Memory B cell (primary cell): ENCODE results near the gene LDLRAD4.
A peak's percentile ranks its signal among the peaks of the same experiment; 100 is the strongest.
"Not testable (repeated sequence)": the region's sequence is repeated elsewhere in the genome, so short reads cannot be mapped to it uniquely, and the experiment has no call there.

Experiments
- ATAC-seq: fragments of 150-1000 bp; cut with Tn5 transposase; 2 replicates; pipeline ENCODE4 v1.10.0; 2021; ENCODE audit warnings: low read depth, mild to moderate bottlenecking, moderate library complexity
- DNase-seq, 2 donors: peaks; one replicate each; pipeline ENCODE4 v3.0.0; 2022; ENCODE audit warnings: low spot score in 2 of 2
- H3K27ac Mint-ChIP-seq: one replicate; pipeline ENCODE4 v1.8.0; 2022; ENCODE audit warnings: mild to moderate bottlenecking, moderate library complexity, mixed read lengths
- H3K27me3 Mint-ChIP-seq: one replicate; pipeline ENCODE4 v1.8.0; 2022; ENCODE audit warnings: mixed read lengths
- H3K36me3 Mint-ChIP-seq: one replicate; pipeline ENCODE4 v1.8.0; 2022; ENCODE audit warnings: mild to moderate bottlenecking, mixed read lengths
- H3K4me1 Mint-ChIP-seq: one replicate; pipeline ENCODE4 v1.8.0; 2022; ENCODE audit warnings: mixed read lengths
- H3K4me3 Mint-ChIP-seq: one replicate; pipeline ENCODE4 v1.8.0; 2022; ENCODE audit warnings: mild to moderate bottlenecking, moderate library complexity, mixed read lengths
- H3K9me3 Mint-ChIP-seq: one replicate; pipeline ENCODE4 v1.8.0; 2022; ENCODE audit warnings: mixed read lengths

The LDLRAD4 gene

GRCh38 chr18:13603304-13604019, 384.9 kb downstream of the LDLRAD4 start:
- no peak for ATAC-seq
- peaks cover 11% of the 10 kb centered on the region for H3K4me1 Mint-ChIP-seq

GRCh38 chr18:13604786-13605185, 386.2 kb downstream of the LDLRAD4 start:
- Mint-ChIP-seq H3K4me3 (no peak overlapping the region), H3K9me3 (no peaks in the 10 kb centered on the region), H3K27ac (no peak overlapping the region), H3K4me1 (peaks cover 19% of the 10 kb centered on the region), H3K36me3 (no peaks in the 10 kb centered on the region), H3K27me3 (no peaks in the 10 kb centered on the region)
- DNase-seq, result no peak
- ATAC-seq, result no peak

More at GRCh38 chr18:13603304-13604019, 384.9 kb downstream of the LDLRAD4 start:
- Mint-ChIP-seq H3K27me3 (no peaks in the 10 kb centered on the region), H3K9me3 (peaks cover 2% of the 10 kb centered on the region), H3K4me3 (no peak overlapping the region), H3K27ac (no peak overlapping the region), H3K36me3 (peaks cover 3% of the 10 kb centered on the region)
- DNase-seq, result no peak

GRCh38 chr18:13605477-13605876, 386.9 kb downstream of the LDLRAD4 start:
- H3K36me3 Mint-ChIP-seq, result no peaks in the 10 kb centered on the region
- H3K27me3 Mint-ChIP-seq, result no peaks in the 10 kb centered on the region
- ATAC-seq (no peak), DNase-seq (no peak)
- no peak overlapping the region for H3K27ac Mint-ChIP-seq
- H3K4me3 Mint-ChIP-seq, result no peak overlapping the region
- peaks cover 19% of the 10 kb centered on the region for H3K4me1 Mint-ChIP-seq
- H3K9me3 Mint-ChIP-seq, result no peaks in the 10 kb centered on the region

DNA sequence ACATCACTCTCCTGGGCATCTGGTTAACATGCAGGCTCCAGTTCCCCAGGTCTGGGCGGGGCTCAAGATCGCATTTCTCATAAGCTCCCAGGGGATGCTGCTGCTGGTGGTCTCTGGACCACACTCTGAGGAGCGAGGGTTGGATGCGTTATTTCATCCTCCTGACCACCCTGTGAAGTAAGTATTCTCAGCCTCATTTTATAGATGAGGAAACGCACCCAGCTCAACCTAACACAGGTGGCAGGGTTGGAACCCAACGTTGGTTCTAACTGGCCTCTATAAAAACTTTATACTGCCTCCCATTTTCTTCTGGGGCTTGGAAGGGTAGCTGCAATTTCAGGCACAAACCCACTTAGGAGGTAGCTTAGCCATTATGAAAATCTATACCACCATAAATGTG, 387.3 kb downstream of the LDLRAD4 start:
- peaks cover 19% of the 10 kb centered on the region for H3K4me1 Mint-ChIP-seq
- H3K27ac Mint-ChIP-seq, result no peak overlapping the region

DNA sequence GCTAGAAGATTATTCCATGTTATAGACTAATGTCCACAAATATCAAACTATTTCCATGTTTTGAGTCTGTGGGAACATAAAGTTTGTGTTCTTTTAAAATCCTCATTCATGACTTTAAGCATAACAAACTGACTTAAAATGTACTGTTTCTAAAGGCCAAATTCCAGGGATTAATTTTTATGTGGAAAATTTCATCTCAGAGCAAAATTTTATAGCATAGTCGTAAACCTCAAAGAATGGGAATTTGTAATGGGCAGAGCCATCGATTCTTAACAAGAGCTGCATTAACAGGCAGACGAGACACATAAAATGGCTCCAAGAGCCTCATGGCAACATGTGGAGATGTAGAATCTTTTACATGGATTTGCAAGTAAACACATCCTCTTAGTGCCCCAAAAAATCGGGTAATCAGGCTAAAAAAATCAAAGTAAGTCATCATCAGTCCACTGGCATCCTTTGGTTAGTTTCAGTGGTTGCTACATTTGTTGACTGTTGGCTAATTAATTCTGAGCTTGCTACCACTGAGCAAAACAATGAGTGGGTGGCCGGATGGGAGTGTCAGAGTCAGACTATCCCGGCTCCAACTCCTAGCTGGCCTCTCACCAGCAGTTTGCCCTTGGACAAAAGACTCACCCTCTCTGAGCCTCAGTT, 388.2 kb downstream of the LDLRAD4 start:
- peaks cover 22% of the 10 kb centered on the region for H3K4me1 Mint-ChIP-seq
- no peak for ATAC-seq

More for the DNA sequence above, 387.3 kb downstream of the LDLRAD4 start:
- no peak for ATAC-seq
- Mint-ChIP-seq H3K4me3 (no peak overlapping the region), H3K9me3 (no peaks in the 10 kb centered on the region), H3K27me3 (no peaks in the 10 kb centered on the region), H3K36me3 (no peaks in the 10 kb centered on the region)
- DNase-seq, result no peak

DNA sequence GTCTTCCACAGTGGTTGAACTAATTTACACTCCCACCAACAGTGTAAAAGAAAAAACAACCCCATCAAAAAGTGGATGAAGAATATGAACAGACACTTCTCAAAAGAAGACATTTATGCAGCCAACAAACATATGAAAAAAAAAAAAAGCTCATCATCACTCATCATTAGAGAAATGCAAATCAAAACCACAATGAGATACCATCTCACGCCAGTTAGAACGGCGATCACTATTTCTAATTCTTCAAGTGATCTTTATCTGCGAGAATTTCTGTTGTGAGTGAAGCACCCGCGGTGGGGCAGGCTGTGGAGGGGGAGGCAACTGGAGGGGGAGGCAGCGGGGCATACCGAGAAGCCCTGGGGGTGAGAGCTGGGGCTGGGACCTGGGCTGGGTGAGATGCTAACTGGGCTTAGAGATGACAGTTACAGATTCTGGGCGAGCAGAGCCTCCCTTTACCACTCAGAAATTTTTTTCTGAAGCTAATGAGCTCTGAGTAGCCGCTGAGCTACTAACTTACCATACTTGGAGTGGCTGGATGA, 389.5 kb downstream of the LDLRAD4 start:
- ATAC-seq (peak; percentile 10), DNase-seq (peak in 1 of 2 donors; percentile 37)
- not testable (repeated sequence) for H3K27me3 Mint-ChIP-seq, H3K9me3 Mint-ChIP-seq, H3K36me3 Mint-ChIP-seq, H3K4me3 Mint-ChIP-seq
- Mint-ChIP-seq H3K27ac (peak overlapping the region; percentile 91), H3K4me1 (peaks cover 36% of the 10 kb centered on the region)

More for the DNA sequence above, 388.2 kb downstream of the LDLRAD4 start:
- Mint-ChIP-seq H3K9me3 (no peaks in the 10 kb centered on the region), H3K36me3 (no peaks in the 10 kb centered on the region), H3K27me3 (no peaks in the 10 kb centered on the region), H3K27ac (no peak overlapping the region), H3K4me3 (no peak overlapping the region)
- no peak for DNase-seq

GRCh38 chr18:13608791-13609532, 390.4 kb downstream of the LDLRAD4 start:
- no peak for ATAC-seq
- no peaks in the 10 kb centered on the region for H3K27me3 Mint-ChIP-seq
- peak overlapping the region; percentile 91 for H3K27ac Mint-ChIP-seq
- H3K36me3 Mint-ChIP-seq, result no peaks in the 10 kb centered on the region
- H3K9me3 Mint-ChIP-seq, result no peaks in the 10 kb centered on the region
- no peak for DNase-seq
- H3K4me3 Mint-ChIP-seq, result peak overlapping the region; percentile 62
- H3K4me1 Mint-ChIP-seq, result peaks cover 44% of the 10 kb centered on the region

DNA sequence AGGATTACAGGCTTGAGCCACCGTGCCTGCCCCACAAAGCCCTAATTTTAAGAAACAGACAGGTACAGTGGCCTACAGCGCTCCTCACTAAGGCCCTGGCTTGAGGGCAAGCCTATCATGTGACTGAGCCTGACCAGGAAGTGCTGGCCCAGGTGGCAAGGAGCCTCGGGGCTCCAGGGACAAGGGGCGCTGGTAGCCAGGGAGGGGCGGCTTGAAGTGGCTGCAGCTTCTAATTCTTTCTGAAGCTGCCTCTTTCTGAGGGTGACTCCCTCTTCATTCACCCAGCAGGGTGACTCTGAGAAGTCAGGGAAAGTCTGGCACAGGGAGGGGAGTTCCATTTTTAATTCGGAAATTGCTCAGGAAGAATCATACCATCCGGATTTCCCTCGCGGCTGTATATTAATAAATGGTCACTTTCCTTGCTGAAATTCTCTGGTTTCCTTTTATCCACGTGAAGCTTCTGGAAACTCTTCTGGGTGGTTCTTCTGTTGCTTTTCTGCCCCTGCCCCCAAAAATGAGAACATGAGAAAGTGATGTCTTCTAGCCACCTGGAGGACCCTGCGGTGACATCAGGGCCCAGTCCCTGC, 392.1 kb downstream of the LDLRAD4 start:
- Mint-ChIP-seq H3K4me3 (peak overlapping the region; percentile 90), H3K36me3 (no peaks in the 10 kb centered on the region), H3K4me1 (peaks cover 59% of the 10 kb centered on the region), H3K9me3 (no peaks in the 10 kb centered on the region), H3K27me3 (no peaks in the 10 kb centered on the region), H3K27ac (peak overlapping the region; percentile 99)
- DNase-seq (peak in 1 of 2 donors; percentile 34), ATAC-seq (no peak)

DNA sequence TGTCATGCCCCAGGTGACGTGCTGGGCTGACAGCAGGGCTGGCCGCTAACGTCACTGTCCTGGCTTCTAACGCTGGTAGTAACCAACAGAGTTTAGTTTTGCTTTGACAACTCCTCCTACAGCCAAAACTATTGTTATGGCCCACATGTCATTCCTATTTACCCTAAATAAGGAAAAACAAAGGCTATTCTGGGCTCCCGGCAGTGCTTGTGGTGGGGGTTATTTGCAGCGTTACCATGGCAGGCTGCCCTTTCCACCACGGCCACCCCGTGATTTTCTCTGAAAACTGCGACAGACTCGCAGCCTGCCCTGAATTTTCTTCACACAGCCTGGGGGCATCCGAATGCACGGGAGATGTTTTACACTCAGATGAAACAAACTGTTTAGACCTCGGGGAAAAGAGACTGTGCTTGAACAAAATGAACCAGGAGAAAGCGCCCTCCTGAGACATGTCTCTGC, 392.6 kb downstream of the LDLRAD4 start:
- H3K36me3 Mint-ChIP-seq, result no peaks in the 10 kb centered on the region
- peak; percentile 64 to 80 for DNase-seq
- ATAC-seq, result peak; percentile 58
- H3K27ac Mint-ChIP-seq, result peak overlapping the region; percentile 99
- no peaks in the 10 kb centered on the region for H3K27me3 Mint-ChIP-seq
- peak overlapping the region; percentile 90 for H3K4me3 Mint-ChIP-seq
- H3K9me3 Mint-ChIP-seq, result no peaks in the 10 kb centered on the region
- H3K4me1 Mint-ChIP-seq, result peaks cover 63% of the 10 kb centered on the region

- Mint-ChIP-seq H3K36me3 (no peaks in the 10 kb centered on the region), H3K4me3 (peak overlapping the region; percentile 90), H3K27ac (peak overlapping the region; percentile 99), H3K27me3 (no peaks in the 10 kb centered on the region), H3K4me1 (peaks cover 66% of the 10 kb centered on the region), H3K9me3 (no peaks in the 10 kb centered on the region)
- DNase-seq, result no peak
- no peak for ATAC-seq
These were observed 393.1 kb downstream of the LDLRAD4 start for GRCh38 chr18:13611601-13612195.

DNA sequence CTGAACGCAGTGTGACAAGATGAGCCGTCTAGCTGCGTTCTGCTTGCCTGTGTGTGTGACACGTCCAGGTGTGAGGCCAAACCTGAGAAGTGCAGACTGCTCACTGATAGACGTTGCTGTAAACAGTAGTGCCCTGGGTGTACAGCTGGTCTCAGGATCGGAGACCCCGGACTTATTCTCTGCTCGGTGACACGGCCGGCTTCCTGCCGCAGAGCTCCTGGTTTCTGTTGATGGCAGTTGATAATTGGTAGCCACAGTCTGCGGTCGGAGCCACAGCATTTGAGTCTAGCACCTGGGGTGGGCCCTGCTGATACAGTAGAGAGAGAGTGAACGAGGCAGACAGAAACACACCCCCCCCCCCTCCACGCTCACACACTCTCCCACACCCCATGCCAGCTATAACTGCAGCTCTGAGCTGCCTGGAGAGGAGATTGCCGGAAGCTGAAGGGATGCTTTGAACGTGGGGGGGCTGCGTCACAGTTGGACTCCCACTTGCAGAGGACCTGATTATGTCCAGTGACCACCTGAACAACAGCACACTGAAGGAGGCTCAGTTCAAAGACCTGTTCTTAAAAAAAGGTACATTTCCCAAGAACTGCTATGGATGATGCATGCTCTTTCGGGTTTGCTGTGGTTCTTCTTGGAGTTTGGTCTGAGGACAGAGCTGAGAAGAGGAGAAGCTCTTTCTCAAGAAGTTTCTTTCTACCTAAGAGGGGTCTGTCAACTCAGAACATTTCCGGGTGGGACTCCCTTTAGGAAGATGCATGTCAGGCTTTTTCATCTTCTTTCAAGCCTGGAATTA, 393.8 kb downstream of the LDLRAD4 start:
- DNase-seq (peak; percentile 74), ATAC-seq (peak; percentile 43)
- Mint-ChIP-seq H3K9me3 (no peaks in the 10 kb centered on the region), H3K36me3 (no peaks in the 10 kb centered on the region), H3K4me1 (peaks cover 71% of the 10 kb centered on the region), H3K4me3 (peak overlapping the region; percentile 90), H3K27me3 (no peaks in the 10 kb centered on the region), H3K27ac (peak overlapping the region; percentile 99)

- Mint-ChIP-seq H3K27me3 (no peaks in the 10 kb centered on the region), H3K27ac (peak overlapping the region; percentile 99), H3K9me3 (no peaks in the 10 kb centered on the region), H3K4me1 (peaks cover 69% of the 10 kb centered on the region), H3K36me3 (no peaks in the 10 kb centered on the region), H3K4me3 (peak overlapping the region; percentile 90)
- no peak for ATAC-seq
- DNase-seq, result no peak
These were observed 394.5 kb downstream of the LDLRAD4 start for GRCh38 chr18:13613099-13613498.
